ENCODE results near the gene KAZN.
A peak's percentile ranks its signal among the peaks of the same experiment; 100 is the strongest.

KAZN gene

DNA sequence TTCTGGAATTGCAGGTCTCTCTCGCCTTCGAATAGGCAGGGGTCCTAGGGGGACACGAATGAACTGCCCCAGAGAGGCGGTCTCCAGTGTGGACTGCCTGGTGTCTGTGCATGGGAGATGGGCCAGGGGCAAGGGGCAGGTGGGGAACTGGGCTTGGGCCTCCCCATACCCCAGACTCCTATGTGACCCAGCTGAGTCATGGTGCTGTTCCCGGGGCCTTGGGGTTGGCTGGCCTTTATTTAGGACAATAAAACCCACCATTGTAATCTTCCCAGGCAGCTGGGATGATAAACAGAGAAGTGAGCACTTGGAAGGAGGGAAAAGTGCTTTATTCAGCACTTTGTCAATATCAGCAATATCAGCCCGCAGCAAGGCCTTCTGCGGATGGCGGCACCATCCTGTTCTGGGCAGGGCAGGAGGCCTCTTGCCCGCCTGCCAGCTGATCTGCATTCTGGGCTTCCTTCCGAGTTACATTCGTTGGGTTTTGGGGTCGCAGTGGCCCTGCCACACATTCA lies 346.0 kb downstream of the KAZN start:
- no peak for DNase-seq

GRCh38 chr1:14945132-14946010 lies 346.9 kb downstream of the KAZN start:
- DNase-seq = no peak

GRCh38 chr1:14946011-14946359 lies 347.5 kb downstream of the KAZN start:
- no peak for DNase-seq

DNA sequence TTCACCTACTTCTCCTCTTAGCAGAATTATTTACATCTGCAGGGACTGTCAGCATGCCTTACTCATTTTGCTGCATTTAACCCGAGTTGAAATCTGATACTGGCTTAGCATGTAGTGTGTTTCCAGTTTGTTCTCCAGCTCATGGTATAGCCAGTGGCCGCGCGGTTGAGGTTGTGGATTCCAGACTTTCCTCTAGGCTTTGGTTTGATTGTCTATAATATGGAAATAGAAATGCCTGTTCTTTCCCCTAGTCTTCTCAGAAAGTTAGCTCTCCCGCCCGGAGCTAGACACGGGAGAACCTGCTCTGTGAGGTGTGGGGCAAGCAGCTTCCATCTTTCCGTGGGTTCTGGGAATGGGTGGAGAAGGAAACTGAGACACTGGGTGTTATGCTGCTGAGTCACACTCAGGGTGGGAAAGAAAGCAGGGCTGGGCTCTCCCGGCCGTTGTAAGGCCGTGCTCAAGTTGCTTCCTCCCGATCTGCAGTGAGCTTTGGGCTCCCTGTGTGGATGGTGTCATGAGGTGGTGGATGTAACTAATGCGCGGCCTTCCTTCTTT lies 348.3 kb downstream of the KAZN start:
- DNase-seq = no peak

DNA sequence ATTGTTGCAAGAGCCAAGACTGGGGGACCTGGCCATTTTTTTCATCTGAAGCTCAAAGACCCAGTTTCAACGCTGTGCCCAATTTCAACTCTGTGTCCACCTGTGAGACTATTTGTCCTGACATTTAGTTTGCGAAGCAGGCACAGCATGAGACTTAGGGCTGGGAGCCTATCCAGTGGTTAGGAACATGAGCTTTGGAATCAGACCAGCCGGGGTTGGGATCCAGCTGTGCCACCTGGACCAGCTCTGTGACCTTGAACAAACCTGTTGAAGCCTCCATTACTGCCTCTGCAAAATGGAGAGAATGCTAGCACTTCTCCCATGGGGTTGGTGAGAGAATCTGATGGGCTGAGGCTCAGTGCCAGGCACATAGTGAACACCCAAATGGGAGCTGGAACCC lies 348.9 kb downstream of the KAZN start:
- DNase-seq = no peak

- DNase-seq = no peak
These were observed 349.7 kb downstream of the KAZN start for GRCh38 chr1:14948112-14948652.

- DNase-seq = no peak
These were observed 350.9 kb downstream of the KAZN start for GRCh38 chr1:14949270-14949835.

- no peak for DNase-seq
These were observed 351.6 kb downstream of the KAZN start for GRCh38 chr1:14949836-14950713.

GRCh38 chr1:14951766-14952165 lies 353.3 kb downstream of the KAZN start:
- DNase-seq = no peak

- DNase-seq = no peak
These were observed 354.3 kb downstream of the KAZN start for GRCh38 chr1:14952626-14953314.

DNA sequence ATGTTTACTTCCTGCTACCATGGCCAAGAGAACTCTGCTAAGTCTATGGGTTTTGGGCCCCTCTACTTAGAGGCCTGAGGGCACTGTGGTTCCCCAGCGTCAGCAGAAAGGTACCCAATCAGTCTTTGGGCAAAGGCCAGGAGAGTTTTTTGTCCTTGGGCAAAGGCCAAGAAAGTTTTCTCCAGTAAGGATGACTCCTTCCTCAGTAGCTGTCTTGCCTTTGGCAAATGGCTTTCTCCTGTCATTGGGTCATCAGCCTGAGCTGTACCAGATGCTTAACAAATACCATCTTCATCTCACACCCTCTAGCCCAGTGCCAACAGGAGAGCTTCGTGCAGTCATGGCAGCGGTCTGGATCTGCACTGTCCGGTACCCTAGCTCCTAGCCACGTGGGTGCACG lies 355.7 kb downstream of the KAZN start:
- no peak for DNase-seq

DNA sequence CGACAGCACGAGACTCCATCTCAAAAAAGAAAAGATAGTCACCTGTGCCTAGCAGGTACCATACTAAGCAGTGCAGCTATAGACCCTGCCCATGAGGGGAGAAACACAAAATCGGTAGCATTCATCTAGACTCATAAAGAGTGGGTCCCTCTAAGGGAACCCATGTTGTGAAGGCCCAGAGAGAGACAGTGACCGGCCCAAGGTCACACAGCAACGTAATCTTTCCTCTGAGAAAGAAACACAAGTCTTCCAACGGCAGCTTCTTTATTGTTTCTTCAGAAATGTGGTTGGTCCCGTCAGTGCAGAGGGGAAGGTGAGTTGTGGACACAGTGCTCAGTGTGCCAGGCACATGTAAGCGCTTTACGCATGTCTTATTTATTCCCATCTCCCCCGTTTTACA lies 356.4 kb downstream of the KAZN start:
- no peak for DNase-seq

DNA sequence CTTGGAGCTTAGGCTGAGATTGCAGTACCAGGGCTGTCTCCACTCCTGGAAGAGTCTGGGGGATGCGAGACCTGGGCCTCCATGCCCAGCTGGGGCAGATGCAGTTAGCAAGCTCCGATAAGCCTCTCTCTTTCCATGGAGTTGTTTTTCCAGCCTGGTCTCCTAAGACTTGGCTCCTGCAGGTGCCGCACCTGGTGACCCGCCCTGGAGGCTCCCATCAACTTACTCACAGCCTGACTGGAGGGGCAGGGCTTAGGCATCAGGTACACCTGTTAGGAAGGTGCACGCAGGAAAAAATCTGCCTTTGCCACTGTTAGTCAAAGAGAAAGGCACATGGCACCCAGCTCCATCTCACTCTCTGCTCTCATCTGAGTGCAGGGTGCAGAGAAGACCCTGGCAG lies 356.9 kb downstream of the KAZN start:
- no peak for DNase-seq

- no peak for DNase-seq
These were observed 357.5 kb downstream of the KAZN start for GRCh38 chr1:14955976-14956375.

DNA sequence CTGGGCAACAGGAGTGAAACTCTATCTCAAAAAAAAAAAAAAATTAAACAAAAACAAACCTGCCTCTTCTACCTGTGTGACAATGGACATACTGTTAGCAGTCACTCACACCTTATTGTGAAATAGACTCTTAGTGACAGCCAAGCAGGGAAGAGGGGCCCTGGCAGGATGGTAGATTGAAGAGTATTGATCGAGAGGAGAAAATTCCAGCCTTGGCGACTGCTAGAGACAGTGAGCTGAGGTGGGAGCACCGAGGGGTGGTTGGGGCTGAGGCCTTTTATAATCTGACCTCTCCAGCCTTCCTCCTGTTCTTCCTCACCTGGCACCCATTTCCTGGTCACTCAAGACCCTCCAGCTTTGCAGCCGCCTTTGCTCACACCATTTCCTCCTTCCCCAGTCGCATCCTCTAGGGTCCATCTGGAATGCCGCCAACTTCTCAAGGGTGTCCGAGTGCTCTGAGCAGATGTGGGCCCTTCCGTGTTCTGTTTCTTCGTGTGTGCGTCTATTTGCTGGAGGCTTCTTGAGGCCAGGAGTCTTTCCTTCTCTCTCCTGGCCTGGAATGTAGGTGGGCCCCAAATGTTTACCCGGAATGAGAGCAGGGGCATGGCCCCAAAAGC lies 358.2 kb downstream of the KAZN start:
- DNase-seq = no peak

- DNase-seq = no peak
These were observed 359.1 kb downstream of the KAZN start for GRCh38 chr1:14957375-14958098.

GRCh38 chr1:14958249-14959058 lies 360.0 kb downstream of the KAZN start:
- no peak for DNase-seq

- no peak for DNase-seq
These were observed 360.7 kb downstream of the KAZN start for GRCh38 chr1:14959059-14959694.

DNA sequence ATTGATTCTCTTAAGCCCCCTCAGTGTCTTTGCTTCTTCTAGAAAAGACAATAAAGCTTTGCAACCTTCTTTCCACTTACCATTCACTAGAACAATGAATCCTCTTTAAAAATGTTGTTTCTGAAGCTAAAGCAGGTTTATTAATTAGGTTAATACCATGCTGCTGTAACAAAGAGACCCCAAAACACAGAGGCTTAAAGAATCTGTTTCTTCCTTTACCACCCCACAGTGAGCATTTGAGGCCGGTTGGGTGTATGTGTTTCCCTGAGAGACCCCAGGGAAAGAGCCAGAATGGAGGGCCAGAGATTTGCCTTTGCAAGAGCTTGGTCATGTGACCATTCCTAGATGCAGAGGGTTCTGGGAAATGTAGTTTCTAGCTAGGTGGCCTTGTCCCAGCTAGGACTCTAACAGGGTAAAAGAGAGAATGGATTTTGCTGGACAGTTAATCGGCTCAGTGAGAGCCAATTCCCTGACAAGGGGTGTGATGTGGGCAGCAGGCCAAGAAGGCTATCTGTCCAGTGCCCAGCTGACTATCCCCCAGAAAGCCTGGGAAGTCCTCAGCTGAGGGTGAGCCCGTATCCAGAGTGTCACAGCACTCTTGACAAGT lies 363.3 kb downstream of the KAZN start:
- DNase-seq = peak in 1 of 5 experiments; percentile 3

All from T-helper 2 cell (primary cell).